Loucy (cell line): Measurements from ENCODE around the gene PHEX.

Experiments
- EZH2phosphoT487 ChIP-seq: fragments of 200-600 bp; IDR thresholded peaks from 2 replicates; pipeline ENCODE4 v1.6.1; 2018; ENCODE audit warnings: antibody characterized with exemption, mild to moderate bottlenecking, moderate library complexity, borderline replicate concordance
- TF ChIP-seq, protein P1 (sequence below): fragments of 200-600 bp; sonication (generic); conservative IDR thresholded peaks from 2 replicates; pipeline ENCODE4 v1.5.1; 2014; ENCODE audit warnings: mild to moderate bottlenecking, antibody characterized with exemption, low read length

DNA sequence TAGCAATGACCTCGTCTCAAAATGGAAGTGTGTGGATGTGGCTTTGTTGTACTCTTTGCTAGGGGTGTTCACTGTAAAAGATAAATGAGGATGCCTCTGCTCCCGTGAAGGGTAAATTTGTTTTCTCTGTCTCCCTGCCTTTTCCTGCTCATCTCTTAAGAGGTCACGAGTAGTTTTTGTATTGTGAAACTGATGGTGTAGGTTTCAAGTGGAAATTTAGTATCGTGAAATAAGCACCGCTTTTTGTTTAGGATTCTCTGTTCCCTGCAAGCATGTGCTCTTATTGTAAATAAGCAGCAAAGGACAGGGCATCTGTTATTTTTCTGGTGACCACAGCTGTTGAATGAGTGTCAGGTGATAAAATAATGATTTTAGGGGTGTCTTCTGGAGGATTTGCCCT, 104.6 kb downstream of the PHEX start:
- TF ChIP-seq, protein P1, sequence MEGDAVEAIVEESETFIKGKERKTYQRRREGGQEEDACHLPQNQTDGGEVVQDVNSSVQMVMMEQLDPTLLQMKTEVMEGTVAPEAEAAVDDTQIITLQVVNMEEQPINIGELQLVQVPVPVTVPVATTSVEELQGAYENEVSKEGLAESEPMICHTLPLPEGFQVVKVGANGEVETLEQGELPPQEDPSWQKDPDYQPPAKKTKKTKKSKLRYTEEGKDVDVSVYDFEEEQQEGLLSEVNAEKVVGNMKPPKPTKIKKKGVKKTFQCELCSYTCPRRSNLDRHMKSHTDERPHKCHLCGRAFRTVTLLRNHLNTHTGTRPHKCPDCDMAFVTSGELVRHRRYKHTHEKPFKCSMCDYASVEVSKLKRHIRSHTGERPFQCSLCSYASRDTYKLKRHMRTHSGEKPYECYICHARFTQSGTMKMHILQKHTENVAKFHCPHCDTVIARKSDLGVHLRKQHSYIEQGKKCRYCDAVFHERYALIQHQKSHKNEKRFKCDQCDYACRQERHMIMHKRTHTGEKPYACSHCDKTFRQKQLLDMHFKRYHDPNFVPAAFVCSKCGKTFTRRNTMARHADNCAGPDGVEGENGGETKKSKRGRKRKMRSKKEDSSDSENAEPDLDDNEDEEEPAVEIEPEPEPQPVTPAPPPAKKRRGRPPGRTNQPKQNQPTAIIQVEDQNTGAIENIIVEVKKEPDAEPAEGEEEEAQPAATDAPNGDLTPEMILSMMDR = no peak
- no peak for TF ChIP-seq EZH2phosphoT487
